Uterus (tissue), 4 donors: ENCODE results near the gene SIAH1. TPM values are rescaled to one million over a fixed set of nuclear protein-coding genes. Genes with fewer than 3 reads are reported as not detected.

Experiments used
- DNase-seq, 2 donors: peaks; one replicate each; pipeline ENCODE4 v3.0.0-alpha.2; 2019 to 2020
- H3K27ac ChIP-seq, 2 donors: fragments of 200-600 bp; sonication (generic); 1 replicate in 1 of 2; 2 replicates in 1 of 2; pipeline ENCODE4 v1.5.1; 2016 to 2018
- H3K27me3 ChIP-seq, 2 donors: fragments of 200-600 bp; sonication (generic); one replicate each; pipeline ENCODE4 v1.5.1; 2018 to 2019; ENCODE audit warnings: control low read depth in 1 of 2
- H3K36me3 ChIP-seq, 2 donors: fragments of 200-600 bp; sonication (generic); one replicate each; pipeline ENCODE4 v1.5.1; 2019; ENCODE audit warnings: control low read depth in 1 of 2
- H3K4me1 ChIP-seq, 2 donors: fragments of 200-600 bp; sonication (generic); one replicate each; pipeline ENCODE4 v1.5.1; 2018 to 2019; ENCODE audit warnings: control low read depth in 1 of 2
- H3K4me3 ChIP-seq, 2 donors: fragments of 200-600 bp; sonication (generic); 1 replicate in 1 of 2; 2 replicates in 1 of 2; pipeline ENCODE4 v1.5.1; 2018 to 2019; ENCODE audit warnings: mild to moderate bottlenecking in 1 of 2
- H3K9me3 ChIP-seq, 2 donors: fragments of 200-600 bp; sonication (generic); one replicate each; pipeline ENCODE4 v1.5.1; 2019; ENCODE audit warnings: control low read depth in 1 of 2
- POLR2A ChIP-seq, 2 donors: fragments of 450-650 bp; IDR thresholded peaks; one replicate each; pipeline ENCODE4 v1.6.1; 2016; ENCODE audit warnings: antibody characterized with exemption in 2 of 2, mild to moderate bottlenecking in 1 of 2, moderate library complexity in 1 of 2
- intact Hi-C: fragments of 100-400 bp; cut with DNase I; formaldehyde crosslinking; loops from one replicate; pipeline ENCODE4 v1.15.1; 2023; ENCODE audit warnings: low total_unique reads
- total RNA-seq, 4 donors: library from RNA; depleted of rRNA in 3 of 4; stranded (reverse); fragments of >200 nt in 3 of 4; gene quantifications; one replicate each; pipeline versions ENCODE4 v1.1.0 to v1.2.4, GENCODE V29; 2014 to 2023
- TF ChIP-seq, protein P1 (sequence below), 4 experiments: fragments of 200-600 bp in 2 of 4; fragments of 450-650 bp in 2 of 4; sonication (generic) in 2 of 4; IDR thresholded peaks; one replicate each; pipeline ENCODE4 v1.5.1; 2016 to 2019; ENCODE audit warnings: antibody characterized with exemption in 4 of 4, mild to moderate bottlenecking in 2 of 4, moderate library complexity in 1 of 4
- donor health status: DM: yes; HTN: yes; CAD: no.

The SIAH1 gene
- total RNA-seq, 4 donors from 2014 or later: 28.2 to 79.4 (median 41.6) TPM

DNA sequence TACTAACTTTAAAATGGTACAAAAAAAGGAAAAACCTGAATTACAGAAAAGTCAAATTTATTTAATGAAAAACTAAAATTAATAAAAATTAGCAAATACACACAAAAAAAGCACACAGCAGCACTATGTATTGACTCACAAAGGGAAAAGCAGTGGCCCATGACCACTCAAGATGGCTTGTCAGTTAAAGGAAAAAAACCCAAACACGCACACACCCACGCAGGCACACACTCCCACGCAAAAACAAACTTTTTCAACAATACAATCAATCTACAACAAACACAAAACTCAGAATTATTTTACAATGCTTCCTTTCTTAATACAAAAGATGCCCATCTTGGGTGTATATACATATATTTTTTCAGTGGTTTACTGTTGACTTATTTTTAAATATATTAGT, 24.2 kb downstream of the SIAH1 start:
- H3K27me3 ChIP-seq: no peaks in the 10 kb centered on the region
- no peaks in the 10 kb centered on the region for H3K4me1 ChIP-seq
- H3K9me3 ChIP-seq: no peaks in the 10 kb centered on the region
- intact Hi-C loops: no loop called here
- TF ChIP-seq, protein P1, sequence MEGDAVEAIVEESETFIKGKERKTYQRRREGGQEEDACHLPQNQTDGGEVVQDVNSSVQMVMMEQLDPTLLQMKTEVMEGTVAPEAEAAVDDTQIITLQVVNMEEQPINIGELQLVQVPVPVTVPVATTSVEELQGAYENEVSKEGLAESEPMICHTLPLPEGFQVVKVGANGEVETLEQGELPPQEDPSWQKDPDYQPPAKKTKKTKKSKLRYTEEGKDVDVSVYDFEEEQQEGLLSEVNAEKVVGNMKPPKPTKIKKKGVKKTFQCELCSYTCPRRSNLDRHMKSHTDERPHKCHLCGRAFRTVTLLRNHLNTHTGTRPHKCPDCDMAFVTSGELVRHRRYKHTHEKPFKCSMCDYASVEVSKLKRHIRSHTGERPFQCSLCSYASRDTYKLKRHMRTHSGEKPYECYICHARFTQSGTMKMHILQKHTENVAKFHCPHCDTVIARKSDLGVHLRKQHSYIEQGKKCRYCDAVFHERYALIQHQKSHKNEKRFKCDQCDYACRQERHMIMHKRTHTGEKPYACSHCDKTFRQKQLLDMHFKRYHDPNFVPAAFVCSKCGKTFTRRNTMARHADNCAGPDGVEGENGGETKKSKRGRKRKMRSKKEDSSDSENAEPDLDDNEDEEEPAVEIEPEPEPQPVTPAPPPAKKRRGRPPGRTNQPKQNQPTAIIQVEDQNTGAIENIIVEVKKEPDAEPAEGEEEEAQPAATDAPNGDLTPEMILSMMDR (IDR thresholded peaks at IDR 0.05): no peak
- TF ChIP-seq POLR2A (IDR thresholded peaks at IDR 0.05): no peak
- H3K4me3 ChIP-seq: no peak overlapping the region
- H3K27ac ChIP-seq: no peak overlapping the region
- no peaks in the 10 kb centered on the region for H3K36me3 ChIP-seq
- no peak for DNase-seq

DNA sequence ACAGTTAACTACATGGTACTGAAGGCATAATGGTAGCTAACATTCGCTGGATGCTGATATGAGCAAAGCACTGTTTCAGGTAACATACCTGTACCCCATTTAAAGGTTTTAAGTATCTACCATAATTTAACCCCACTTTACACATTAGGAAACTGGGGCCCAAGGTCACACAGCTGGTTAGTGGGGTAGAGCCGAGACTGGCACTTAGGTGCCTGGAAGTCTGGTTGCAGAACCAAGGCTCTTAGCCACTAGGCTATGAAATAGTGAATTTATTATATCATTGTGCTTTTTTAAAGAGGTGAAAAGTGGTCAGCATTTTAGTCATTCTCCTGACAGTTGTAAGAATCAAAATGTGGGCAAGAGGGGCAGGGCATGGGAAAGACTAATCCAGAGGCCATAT, 25.2 kb downstream of the SIAH1 start:
- no peak for TF ChIP-seq POLR2A (IDR thresholded peaks at IDR 0.05)
- TF ChIP-seq, protein P1 (IDR thresholded peaks at IDR 0.05): no peak
- H3K4me1 ChIP-seq: no peaks in the 10 kb centered on the region
- no peaks in the 10 kb centered on the region for H3K36me3 ChIP-seq
- H3K27me3 ChIP-seq: no peaks in the 10 kb centered on the region
- intact Hi-C loops: loop anchor here (10.0 kb wide), 1 partner anchor 265 kb away; no protein-coding TSS in a partner anchor
- no peak overlapping the region for H3K4me3 ChIP-seq
- no peaks in the 10 kb centered on the region for H3K9me3 ChIP-seq
- H3K27ac ChIP-seq: no peak overlapping the region
- DNase-seq: no peak

DNA sequence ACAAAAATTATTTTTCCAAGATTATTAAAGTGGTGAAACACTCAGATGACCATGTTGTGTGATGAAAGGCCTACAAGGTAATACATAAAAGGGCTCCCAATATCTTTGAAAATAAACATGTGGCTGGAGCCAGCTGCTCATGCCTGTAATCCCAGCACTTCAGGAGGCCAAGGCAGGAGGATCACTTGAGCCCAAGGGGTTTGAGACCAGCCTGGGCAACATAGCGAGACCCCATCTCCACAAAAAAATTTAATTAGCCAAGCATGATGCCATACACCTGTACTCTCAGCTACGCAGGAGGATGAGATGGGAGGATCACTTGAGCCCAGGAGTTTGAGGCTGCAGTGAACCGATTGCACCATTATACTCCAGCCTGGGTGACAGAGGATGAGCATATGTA, 26.8 kb downstream of the SIAH1 start:
- no peak overlapping the region for H3K4me3 ChIP-seq
- no peaks in the 10 kb centered on the region for H3K27me3 ChIP-seq
- H3K27ac ChIP-seq: no peak overlapping the region
- no peak for DNase-seq
- TF ChIP-seq, protein P1 (IDR thresholded peaks at IDR 0.05): no peak
- no peak for TF ChIP-seq POLR2A (IDR thresholded peaks at IDR 0.05)
- no peaks in the 10 kb centered on the region for H3K9me3 ChIP-seq
- intact Hi-C loops: loop anchor here (10.0 kb wide), 1 partner anchor 266 kb away; no protein-coding TSS in a partner anchor
- no peaks in the 10 kb centered on the region for H3K36me3 ChIP-seq
- no peaks in the 10 kb centered on the region for H3K4me1 ChIP-seq

DNA sequence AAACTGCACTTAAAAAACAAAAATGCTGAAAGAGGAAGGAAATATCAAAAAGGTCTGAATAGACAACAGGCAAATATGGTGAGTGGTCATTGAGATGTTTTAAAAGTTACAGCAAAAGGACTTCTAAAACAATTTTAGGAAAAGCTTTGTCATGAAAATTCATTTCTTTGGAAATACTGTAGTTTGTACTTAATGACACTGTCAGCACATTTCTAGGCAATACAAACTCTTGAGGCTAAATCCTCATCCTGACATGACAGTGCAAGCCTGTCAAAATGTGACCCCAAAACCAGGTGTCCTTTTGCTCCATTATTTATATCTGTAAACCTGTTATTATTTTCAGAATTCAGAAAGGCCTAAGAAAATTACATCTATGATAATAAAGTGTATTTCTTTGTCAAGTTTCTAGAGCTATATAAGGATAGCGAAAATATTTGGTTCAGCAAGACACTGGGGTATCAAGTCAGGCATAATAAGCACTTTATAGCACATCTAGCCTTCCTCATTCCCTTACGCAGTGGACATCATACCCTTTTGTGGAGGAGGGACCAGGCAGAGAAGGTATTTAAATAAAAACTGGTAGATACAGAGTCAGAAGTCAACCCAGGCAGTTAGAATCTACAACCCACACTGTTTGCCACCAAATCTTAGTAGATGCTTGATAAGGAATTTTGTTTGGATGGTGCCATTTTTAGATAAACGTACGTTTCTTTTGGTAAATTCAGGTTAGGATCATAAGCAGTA, 28.4 kb downstream of the SIAH1 start:
- no peak for DNase-seq
- no peak overlapping the region for H3K27ac ChIP-seq
- H3K4me1 ChIP-seq: no peaks in the 10 kb centered on the region
- TF ChIP-seq POLR2A (IDR thresholded peaks at IDR 0.05): no peak
- TF ChIP-seq, protein P1 (IDR thresholded peaks at IDR 0.05): no peak
- H3K9me3 ChIP-seq: no peaks in the 10 kb centered on the region
- intact Hi-C loops: loop anchor here (10.0 kb wide), 1 partner anchor 268 kb away; no protein-coding TSS in a partner anchor
- H3K4me3 ChIP-seq: no peak overlapping the region
- H3K36me3 ChIP-seq: no peaks in the 10 kb centered on the region
- H3K27me3 ChIP-seq: no peaks in the 10 kb centered on the region
